SK-N-SH treated with all-trans-retinoic acid at 6 μM for 48 hours (cell line): ENCODE data around the gene GALNT17.

Source experiments
- ARNTL ChIP-seq: fragments of 450-650 bp; formaldehyde crosslinking; IDR thresholded peaks from 2 replicates; pipeline ENCODE4 v1.5.0; 2020; ENCODE audit warnings: low read depth, mild to moderate bottlenecking, moderate library complexity, borderline replicate concordance
- BACH2 ChIP-seq: fragments of 250-450 bp; sonication (Bioruptor Pico); IDR thresholded peaks from 2 replicates; pipeline ENCODE4 v1.9.0; 2021; ENCODE audit warnings: mild to moderate bottlenecking, borderline replicate concordance
- CSRNP3 ChIP-seq: fragments of 250-450 bp; sonication (Bioruptor Pico); IDR thresholded peaks from 2 replicates; pipeline ENCODE4 v1.5.1; 2021; ENCODE audit warnings: mild to moderate bottlenecking, moderate library complexity
- GLIS3 ChIP-seq: fragments of 250-450 bp; sonication (Bioruptor Pico); IDR thresholded peaks from 2 replicates; pipeline ENCODE4 v1.5.0; 2020; ENCODE audit warnings: mild to moderate bottlenecking, moderate library complexity
- ISL1 ChIP-seq: fragments of 250-450 bp; sonication (Bioruptor Pico); IDR thresholded peaks from 2 replicates; pipeline ENCODE4 v2.1.2; 2022; ENCODE audit warnings: mild to moderate bottlenecking, moderate library complexity
- POU6F1 ChIP-seq: fragments of 250-450 bp; sonication (Bioruptor Pico); IDR thresholded peaks from 2 replicates; pipeline ENCODE4 v1.8.0; 2021; ENCODE audit warnings: low read depth, mild to moderate bottlenecking, moderate library complexity, borderline replicate concordance
- PPARA ChIP-seq: fragments of 250-450 bp; sonication (Bioruptor Pico); IDR thresholded peaks from 2 replicates; pipeline ENCODE4 v1.5.0; 2020; ENCODE audit warnings: mild to moderate bottlenecking, borderline replicate concordance
- ZC3H10 ChIP-seq: fragments of 250-450 bp; sonication (Bioruptor Pico); IDR thresholded peaks from 2 replicates; pipeline ENCODE4 v1.5.1; 2021; ENCODE audit warnings: mild to moderate bottlenecking, moderate library complexity
- ZFP30 ChIP-seq: fragments of 450-650 bp; formaldehyde crosslinking; IDR thresholded peaks from 2 replicates; pipeline ENCODE4 v1.5.0; 2022; ENCODE audit warnings: mild to moderate bottlenecking, moderate library complexity
- ZNF8 ChIP-seq: fragments of 450-650 bp; formaldehyde crosslinking; IDR thresholded peaks from 2 replicates; pipeline ENCODE4 v1.5.0; 2020; ENCODE audit warnings: mild to moderate bottlenecking, moderate library complexity
- TF ChIP-seq, protein P1 (sequence below): fragments of 250-450 bp; sonication (Bioruptor Pico); IDR thresholded peaks from 2 replicates; pipeline ENCODE4 v1.8.0; 2020; ENCODE audit warnings: mild to moderate bottlenecking, moderate library complexity, borderline replicate concordance
- TF ChIP-seq, protein P2 (sequence below): fragments of 250-450 bp; sonication (Bioruptor Pico); IDR thresholded peaks from 2 replicates; pipeline ENCODE4 v1.5.1; 2020; ENCODE audit warnings: low read depth, mild to moderate bottlenecking, moderate library complexity

- TF ChIP-seq ZFP30 (CRISPR knock-in tag) (no peak), ISL1 (CRISPR knock-in tag) (no peak), ZC3H10 (CRISPR knock-in tag) (no peak), ZNF8 (CRISPR knock-in tag) (no peak), ARNTL (no peak), CSRNP3 (CRISPR knock-in tag) (no peak), GLIS3 (CRISPR knock-in tag) (no peak), PPARA (CRISPR knock-in tag) (no peak), POU6F1 (CRISPR knock-in tag) (no peak), BACH2 (CRISPR knock-in tag) (no peak)
- TF ChIP-seq, protein P1, sequence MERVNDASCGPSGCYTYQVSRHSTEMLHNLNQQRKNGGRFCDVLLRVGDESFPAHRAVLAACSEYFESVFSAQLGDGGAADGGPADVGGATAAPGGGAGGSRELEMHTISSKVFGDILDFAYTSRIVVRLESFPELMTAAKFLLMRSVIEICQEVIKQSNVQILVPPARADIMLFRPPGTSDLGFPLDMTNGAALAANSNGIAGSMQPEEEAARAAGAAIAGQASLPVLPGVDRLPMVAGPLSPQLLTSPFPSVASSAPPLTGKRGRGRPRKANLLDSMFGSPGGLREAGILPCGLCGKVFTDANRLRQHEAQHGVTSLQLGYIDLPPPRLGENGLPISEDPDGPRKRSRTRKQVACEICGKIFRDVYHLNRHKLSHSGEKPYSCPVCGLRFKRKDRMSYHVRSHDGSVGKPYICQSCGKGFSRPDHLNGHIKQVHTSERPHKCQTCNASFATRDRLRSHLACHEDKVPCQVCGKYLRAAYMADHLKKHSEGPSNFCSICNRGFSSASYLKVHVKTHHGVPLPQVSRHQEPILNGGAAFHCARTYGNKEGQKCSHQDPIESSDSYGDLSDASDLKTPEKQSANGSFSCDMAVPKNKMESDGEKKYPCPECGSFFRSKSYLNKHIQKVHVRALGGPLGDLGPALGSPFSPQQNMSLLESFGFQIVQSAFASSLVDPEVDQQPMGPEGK (CRISPR knock-in tag), result no peak
- TF ChIP-seq, protein P2, sequence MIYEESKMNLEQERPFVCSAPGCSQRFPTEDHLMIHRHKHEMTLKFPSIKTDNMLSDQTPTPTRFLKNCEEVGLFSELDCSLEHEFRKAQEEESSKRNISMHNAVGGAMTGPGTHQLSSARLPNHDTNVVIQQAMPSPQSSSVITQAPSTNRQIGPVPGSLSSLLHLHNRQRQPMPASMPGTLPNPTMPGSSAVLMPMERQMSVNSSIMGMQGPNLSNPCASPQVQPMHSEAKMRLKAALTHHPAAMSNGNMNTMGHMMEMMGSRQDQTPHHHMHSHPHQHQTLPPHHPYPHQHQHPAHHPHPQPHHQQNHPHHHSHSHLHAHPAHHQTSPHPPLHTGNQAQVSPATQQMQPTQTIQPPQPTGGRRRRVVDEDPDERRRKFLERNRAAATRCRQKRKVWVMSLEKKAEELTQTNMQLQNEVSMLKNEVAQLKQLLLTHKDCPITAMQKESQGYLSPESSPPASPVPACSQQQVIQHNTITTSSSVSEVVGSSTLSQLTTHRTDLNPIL (CRISPR knock-in tag), result no peak
These were observed 232.6 kb downstream of the GALNT17 start for GRCh38 chr7:71364551-71364950.
